CD14-positive monocyte (primary cell): ENCODE data around the gene FAM228B. TPM values are rescaled to one million over a fixed set of nuclear protein-coding genes. Genes with fewer than 3 reads are reported as not detected.

Source experiments
- DNase-seq, 3 donors: peaks; one replicate each; pipeline ENCODE4 v3.0.0-alpha.2; 2011 to 2022
- H2AFZ ChIP-seq: 2 replicates; pipeline ENCODE4 v1.6.0; 2012; ENCODE audit warnings: mild to moderate bottlenecking, low read depth, low read length, inconsistent platforms; ENCODE audit not compliant: insufficient read depth, poor library complexity, severe bottlenecking
- H3K27ac ChIP-seq, 2 donors: 1 replicate in 1 of 2; 2 replicates in 1 of 2; pipeline ENCODE4 v1.5.1; 2012 to 2013; ENCODE audit warnings: low read length in 2 of 2, control low read depth in 1 of 2, inconsistent platforms in 1 of 2, low read depth in 1 of 2, mild to moderate bottlenecking in 1 of 2
- H3K27me3 ChIP-seq, 2 donors: one replicate each; pipeline versions ENCODE4 v1.6.0 to v1.6.1; 2011 to 2013; ENCODE audit warnings: low read length in 2 of 2; ENCODE audit not compliant: control insufficient read depth in 2 of 2, insufficient read depth in 2 of 2
- H3K36me3 ChIP-seq, 2 donors: replicated peaks in 1 of 2; 1 replicate in 1 of 2; 2 replicates in 1 of 2; pipeline versions ENCODE4 v1.5.1 to v1.6.1; 2012 to 2013; ENCODE audit warnings: low read length in 2 of 2, control low read depth in 1 of 2, inconsistent platforms in 1 of 2, mild to moderate bottlenecking in 1 of 2; ENCODE audit not compliant: insufficient read depth in 2 of 2, control insufficient read depth in 1 of 2
- H3K4me1 ChIP-seq, 2 donors: 1 replicate in 1 of 2; 2 replicates in 1 of 2; pipeline versions ENCODE4 v1.5.1 to v1.6.1; 2012 to 2013; ENCODE audit warnings: low read length in 2 of 2, control low read depth in 1 of 2, inconsistent platforms in 1 of 2, mild to moderate bottlenecking in 1 of 2, moderate library complexity in 1 of 2; ENCODE audit not compliant: insufficient read depth in 2 of 2, control insufficient read depth in 1 of 2
- H3K4me2 ChIP-seq: replicated peaks from 2 replicates; pipeline ENCODE3; 2012; ENCODE audit warnings: low read length, moderate library complexity, mild to moderate bottlenecking; ENCODE audit not compliant: poor library complexity, severe bottlenecking; ENCODE audit errors: extremely low read depth
- H3K4me3 ChIP-seq, 3 experiments: fragments of 200-600 bp in 1 of 3; sonication (generic) in 1 of 3; replicated peaks in 1 of 3; 1 replicate in 2 of 3; 2 replicates in 1 of 3; pipeline ENCODE4 v1.5.1; 2011 to 2013; ENCODE audit warnings: low read length in 3 of 3, mild to moderate bottlenecking in 3 of 3, control low read depth in 2 of 3, low read depth in 2 of 3, inconsistent platforms in 1 of 3, moderate library complexity in 1 of 3
- H3K79me2 ChIP-seq: 2 replicates; pipeline ENCODE4 v1.6.0; 2012; ENCODE audit warnings: mild to moderate bottlenecking, control low read depth, inconsistent platforms, low read length, moderate library complexity; ENCODE audit not compliant: insufficient read depth
- H3K9ac ChIP-seq: 2 replicates; pipeline ENCODE4 v1.6.0; 2017; ENCODE audit warnings: low read length, mild to moderate bottlenecking; ENCODE audit not compliant: insufficient read depth, poor library complexity, severe bottlenecking
- H3K9me3 ChIP-seq, 2 donors: replicated peaks in 1 of 2; 1 replicate in 1 of 2; 2 replicates in 1 of 2; pipeline versions ENCODE4 v1.5.1 to v1.6.1; 2012 to 2013; ENCODE audit warnings: low read length in 2 of 2, control low read depth in 1 of 2; ENCODE audit not compliant: control insufficient read depth in 1 of 2, insufficient read depth in 1 of 2
- H4K20me1 ChIP-seq: 2 replicates; pipeline ENCODE4 v1.6.0; 2012; ENCODE audit warnings: mild to moderate bottlenecking, low read length, control low read depth, moderate library complexity; ENCODE audit not compliant: insufficient read depth
- H3K27ac Mint-ChIP-seq, 7 donors: one replicate each; pipeline ENCODE4 v1.8.0; 2020; ENCODE audit warnings: mild to moderate bottlenecking in 7 of 7, mixed read lengths in 7 of 7, moderate library complexity in 6 of 7, inconsistent platforms in 2 of 7
- H3K27me3 Mint-ChIP-seq, 3 donors: one replicate each; pipeline ENCODE4 v1.8.0; 2021 to 2022; ENCODE audit warnings: low read depth in 3 of 3, mild to moderate bottlenecking in 3 of 3, mixed read lengths in 3 of 3, moderate library complexity in 3 of 3, inconsistent platforms in 1 of 3
- H3K36me3 Mint-ChIP-seq, 2 donors: one replicate each; pipeline ENCODE4 v1.8.0; 2020; ENCODE audit warnings: mixed read lengths in 2 of 2, inconsistent platforms in 1 of 2, mild to moderate bottlenecking in 1 of 2
- H3K4me1 Mint-ChIP-seq: one replicate; pipeline ENCODE4 v1.8.0; 2020; ENCODE audit warnings: mild to moderate bottlenecking, mixed read lengths
- H3K4me3 Mint-ChIP-seq, 2 donors: one replicate each; pipeline ENCODE4 v1.8.0; 2020; ENCODE audit warnings: mild to moderate bottlenecking in 2 of 2, mixed read lengths in 2 of 2, moderate library complexity in 1 of 2
- H3K9me3 Mint-ChIP-seq, 7 donors: one replicate each; pipeline ENCODE4 v1.8.0; 2020 to 2022; ENCODE audit warnings: mixed read lengths in 7 of 7, mild to moderate bottlenecking in 6 of 7, moderate library complexity in 6 of 7, inconsistent platforms in 2 of 7
- CTCF ChIP-seq: fragments of 200-600 bp; IDR thresholded peaks from one replicate; pipeline ENCODE4 v1.8.0; 2022; ENCODE audit warnings: antibody characterized with exemption, mild to moderate bottlenecking
- WGBS: methylation state at CpG from one replicate; pipeline ENCODE4 v1.1.5; 2013; ENCODE audit warnings: missing lambda C conversion rate; ENCODE audit not compliant: insufficient coverage; 5-methylcytosine and 5-hydroxymethylcytosine counted together
- intact Hi-C, 2 donors: fragments of 100-400 bp; cut with micrococcal nuclease; formaldehyde crosslinking; loops; one replicate each; pipeline versions ENCODE4 v1.15.0 to v1.15.1; 2023
- polyA plus RNA-seq, 3 donors: library from polyadenylated mRNA; depleted of rRNA in 1 of 3; unstranded in 2 of 3; stranded (reverse) in 1 of 3; fragments of 300-500 nt in 2 of 3; fragments of >200 nt in 1 of 3; fragmentation: Illumina TruSeq in 2 of 3; gene quantifications; 1 replicate in 2 of 3; 2 replicates in 1 of 3; pipeline ENCODE4 v1.2.3, GENCODE V29; 2012 to 2021

Gene FAM228B
- polyA plus RNA-seq, 3 donors: 6.5 to 16.1 (median 7.5) TPM

DNA sequence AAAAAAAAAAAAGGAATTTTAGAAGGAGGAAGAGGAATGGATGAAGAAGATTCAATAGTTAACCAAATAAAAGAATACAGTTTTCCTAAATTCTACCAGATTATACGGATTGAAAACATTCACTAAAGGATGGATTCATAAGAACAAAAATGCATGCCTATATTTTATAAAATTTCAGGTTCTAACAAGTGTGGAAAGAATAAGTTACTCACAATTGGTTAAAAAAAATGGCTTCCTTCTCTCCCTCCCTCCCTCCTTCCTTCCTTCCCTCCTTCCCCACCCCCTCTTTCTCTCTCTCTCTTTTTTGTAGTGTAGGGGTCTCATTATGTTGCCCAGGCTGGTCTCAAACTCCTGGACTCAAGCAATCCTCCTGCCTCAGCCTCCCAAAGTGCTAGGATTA is 37.0 kb upstream of the FAM228B start:
- intact Hi-C loops: no loop called here
- H3K36me3 Mint-ChIP-seq: peaks cover 22 to 51% of the 10 kb centered on the region in 2 donors
- Histone ChIP-seq H4K20me1 (no peaks in the 10 kb centered on the region), H3K36me3 (peaks cover 6 to 21% of the 10 kb centered on the region in 2 donors), H2AFZ (no peak overlapping the region), H3K4me1 (peaks cover 37 to 47% of the 10 kb centered on the region in 2 donors), H3K27ac (no peak overlapping the region), H3K4me2 (no peak overlapping the region), H3K9me3 (no peaks in the 10 kb centered on the region), H3K27me3 (no peaks in the 10 kb centered on the region), H3K9ac (no peak overlapping the region), H3K79me2 (peaks cover 17% of the 10 kb centered on the region), H3K4me3 (no peak overlapping the region)
- DNase-seq: no peak
- no peak for TF ChIP-seq CTCF
- WGBS: no CpG with 5 or more reads among the region's 1 CpG
- peaks cover 48% of the 10 kb centered on the region for H3K4me1 Mint-ChIP-seq
- no peak overlapping the region for H3K27ac Mint-ChIP-seq
- H3K9me3 Mint-ChIP-seq: peaks cover 0 to 4% (median 0%) of the 10 kb centered on the region in 7 donors
- no peak overlapping the region for H3K4me3 Mint-ChIP-seq
- peaks cover 0 to 1% (median 0%) of the 10 kb centered on the region in 3 donors for H3K27me3 Mint-ChIP-seq

GRCh38 chr2:24087032-24087431 is 36.2 kb upstream of the FAM228B start:
- intact Hi-C loops: no loop called here

More at GRCh38 chr2:24087032-24087431, 36.2 kb upstream of the FAM228B start:
- peaks cover 0 to 1% (median 0%) of the 10 kb centered on the region in 3 donors for H3K27me3 Mint-ChIP-seq
- peaks cover 6 to 19% of the 10 kb centered on the region in 2 donors for H3K36me3 ChIP-seq
- no peak overlapping the region for H3K4me2 ChIP-seq
- no peak for DNase-seq
- peaks cover 17% of the 10 kb centered on the region for H3K79me2 ChIP-seq
- H3K4me1 ChIP-seq: peaks cover 31 to 39% of the 10 kb centered on the region in 2 donors
- peaks cover 40% of the 10 kb centered on the region for H3K4me1 Mint-ChIP-seq
- H2AFZ ChIP-seq: no peak overlapping the region
- H3K9me3 Mint-ChIP-seq: peaks cover 0 to 2% (median 0%) of the 10 kb centered on the region in 7 donors
- WGBS: 100% methylated on average over 2 of the region's 3 CpGs
- H3K36me3 Mint-ChIP-seq: peaks cover 19 to 51% of the 10 kb centered on the region in 2 donors
- no peak overlapping the region for H3K4me3 ChIP-seq
- H4K20me1 ChIP-seq: no peaks in the 10 kb centered on the region
- no peaks in the 10 kb centered on the region for H3K27me3 ChIP-seq
- H3K9me3 ChIP-seq: no peaks in the 10 kb centered on the region
- H3K27ac Mint-ChIP-seq: no peak overlapping the region
- H3K9ac ChIP-seq: no peak overlapping the region
- no peak overlapping the region for H3K4me3 Mint-ChIP-seq
- TF ChIP-seq CTCF: no peak
- no peak overlapping the region for H3K27ac ChIP-seq
